Neural cell (in vitro differentiated cells): ENCODE measurements around the gene ARHGAP35.

Source experiments
- CTCF ChIP-seq: fragments of 450-650 bp; IDR thresholded peaks from 2 replicates; pipeline ENCODE4 v1.5.1; 2014; ENCODE audit warnings: antibody characterized with exemption, mild to moderate bottlenecking, moderate library complexity; ENCODE audit not compliant: poor library complexity, severe bottlenecking
- EP300 ChIP-seq: fragments of 450-650 bp; conservative IDR thresholded peaks from 2 replicates; pipeline ENCODE4 v1.6.1; 2014; ENCODE audit warnings: antibody characterized with exemption, mild to moderate bottlenecking, moderate library complexity; ENCODE audit not compliant: poor library complexity, severe bottlenecking

DNA sequence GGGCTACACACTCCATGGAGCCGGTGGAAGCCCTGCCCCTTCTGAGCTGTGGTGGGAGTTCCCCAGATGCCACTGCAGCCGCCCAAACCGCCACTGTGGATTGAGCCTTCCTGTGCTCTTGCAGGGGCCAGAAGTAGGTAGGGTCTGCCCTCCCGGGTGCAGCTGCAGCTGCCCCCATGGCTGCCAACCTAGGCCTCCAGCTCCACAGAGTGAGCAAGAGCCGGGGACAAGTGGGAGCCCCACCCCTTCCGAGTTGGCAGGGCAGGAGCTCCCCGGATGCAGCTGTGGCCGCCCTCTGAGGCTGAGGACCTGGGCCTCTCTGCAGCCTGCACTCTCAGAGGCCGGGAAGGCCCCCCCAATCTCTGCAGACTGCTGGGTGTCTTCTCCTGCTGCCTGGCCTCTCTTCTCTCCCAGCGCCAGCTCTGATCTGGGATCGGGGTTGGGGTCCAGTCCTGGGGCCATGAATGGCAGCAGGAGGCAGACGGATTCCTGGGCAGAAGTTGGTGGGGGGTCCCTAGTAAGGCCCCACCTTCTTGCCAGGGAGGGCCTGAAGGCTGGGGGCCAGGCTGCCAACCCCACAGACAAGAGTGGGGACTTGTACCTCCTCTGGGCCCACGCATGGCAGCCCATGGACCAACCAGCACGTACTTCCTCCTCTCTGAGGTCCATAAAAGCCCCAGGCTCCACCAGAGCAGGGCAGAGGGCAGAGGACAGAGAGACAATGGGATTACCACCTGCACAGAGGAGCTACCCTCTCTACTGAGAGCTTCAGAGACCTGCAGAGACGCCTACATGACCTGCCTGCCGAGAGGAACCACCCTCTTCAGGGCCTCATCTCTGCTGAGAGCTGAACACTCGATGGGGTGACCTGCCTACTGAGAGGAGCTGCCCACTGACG, 39.0 kb upstream of the ARHGAP35 start:
- TF ChIP-seq CTCF (no peak), EP300 (no peak)
